Brain microvascular endothelial cell (primary cell): ENCODE measurements around the gene SLC27A1.
"Not testable (repeated sequence)": the region's sequence is repeated elsewhere in the genome, so short reads cannot be mapped to it uniquely, and the experiment has no call there.

ENCODE experiments used
- DNase-seq: peaks from one replicate; pipeline ENCODE4 v3.0.0-alpha.2; 2020
- H3K27ac ChIP-seq: fragments of 250-450 bp; sonication (Bioruptor Pico); 2 replicates; pipeline ENCODE4 v1.5.1; 2020; ENCODE audit warnings: mild to moderate bottlenecking, moderate library complexity
- H3K27me3 ChIP-seq: fragments of 250-450 bp; sonication (Bioruptor Pico); replicated peaks from 2 replicates; pipeline ENCODE4 v1.5.1; 2020; ENCODE audit warnings: mild to moderate bottlenecking
- H3K36me3 ChIP-seq: fragments of 250-450 bp; sonication (Bioruptor Pico); replicated peaks from 2 replicates; pipeline ENCODE4 v1.5.1; 2020; ENCODE audit warnings: mild to moderate bottlenecking
- H3K4me3 ChIP-seq: 2 replicates; pipeline ENCODE4 v1.5.1; 2011; ENCODE audit warnings: low read depth, mild to moderate bottlenecking, control low read depth, low read length, moderate library complexity
- CTCF ChIP-seq: IDR thresholded peaks from 2 replicates; pipeline ENCODE4 v1.5.1; 2011; ENCODE audit warnings: low read depth, mild to moderate bottlenecking, moderate library complexity, low read length, control low read depth, inconsistent platforms; ENCODE audit errors: missing control alignments
- in situ Hi-C: cut with HindIII; loops from 2 replicates; pipeline ENCODE4 v1.10.0; 2017; ENCODE audit warnings: low sequenced_read_pairs, low pct_ligation_motif_present

SLC27A1 gene

GRCh38 chr19:17500447-17501198 is 30.3 kb downstream of the SLC27A1 start:
- TF ChIP-seq CTCF = no peak
- in situ Hi-C loops = no loop called here
- no peak overlapping the region for H3K4me3 ChIP-seq
- DNase-seq = no peak
- H3K36me3 ChIP-seq = peaks cover 17% of the 10 kb centered on the region
- H3K27me3 ChIP-seq = no peaks in the 10 kb centered on the region
- H3K27ac ChIP-seq = no peak overlapping the region

- TF ChIP-seq CTCF = no peak
- in situ Hi-C loops = no loop called here
Measured at GRCh38 chr19:17503240-17503639, 32.9 kb downstream of the SLC27A1 start.

GRCh38 chr19:17504030-17504429 is 33.7 kb downstream of the SLC27A1 start:
- no peak for DNase-seq
- in situ Hi-C loops = no loop called here
- no peak overlapping the region for H3K27ac ChIP-seq

More at GRCh38 chr19:17503240-17503639, 32.9 kb downstream of the SLC27A1 start:
- H3K27me3 ChIP-seq = no peaks in the 10 kb centered on the region
- no peak overlapping the region for H3K27ac ChIP-seq
- no peak overlapping the region for H3K4me3 ChIP-seq
- DNase-seq = no peak
- H3K36me3 ChIP-seq = peaks cover 15% of the 10 kb centered on the region

GRCh38 chr19:17504456-17504855 is 34.1 kb downstream of the SLC27A1 start:
- no peak for DNase-seq
- Histone ChIP-seq H3K27ac (no peak overlapping the region), H3K27me3 (no peaks in the 10 kb centered on the region), H3K4me3 (no peak overlapping the region), H3K36me3 (peaks cover 15% of the 10 kb centered on the region)
- TF ChIP-seq CTCF = no peak
- in situ Hi-C loops = no loop called here

More at GRCh38 chr19:17504030-17504429, 33.7 kb downstream of the SLC27A1 start:
- H3K27me3 ChIP-seq = no peaks in the 10 kb centered on the region
- TF ChIP-seq CTCF = no peak
- H3K36me3 ChIP-seq = peaks cover 15% of the 10 kb centered on the region
- H3K4me3 ChIP-seq = no peak overlapping the region

- no peak for DNase-seq
- Histone ChIP-seq H3K36me3 (peaks cover 10% of the 10 kb centered on the region), H3K27me3 (no peaks in the 10 kb centered on the region), H3K4me3 (no peak overlapping the region), H3K27ac (no peak overlapping the region)
- no peak for TF ChIP-seq CTCF
- in situ Hi-C loops = no loop called here
Measured at GRCh38 chr19:17505223-17505622, 34.9 kb downstream of the SLC27A1 start.

- TF ChIP-seq CTCF = no peak
- no peak for DNase-seq
- H3K27ac ChIP-seq = no peak overlapping the region
- H3K4me3 ChIP-seq = no peak overlapping the region
- H3K27me3 ChIP-seq = no peaks in the 10 kb centered on the region
- in situ Hi-C loops = no loop called here
- no peaks in the 10 kb centered on the region for H3K36me3 ChIP-seq
Measured at GRCh38 chr19:17506745-17507144, 36.4 kb downstream of the SLC27A1 start.

- H3K36me3 ChIP-seq, H3K4me3 ChIP-seq, H3K27me3 ChIP-seq, in situ Hi-C loops, DNase-seq: not testable (repeated sequence)
- peak overlapping the region; percentile 89 for H3K27ac ChIP-seq
Measured at GRCh38 chr19:17508558-17508933, 38.2 kb downstream of the SLC27A1 start.
